GM12878 (cell line): Measurements from ENCODE around the gene USP46. TPM values are rescaled to one million over a fixed set of nuclear protein-coding genes. Genes with fewer than 3 reads are reported as not detected.

ENCODE experiments used
- ATAC-seq: fragments of 200-7000 bp; cut with Tn5 transposase; 3 replicates; pipeline ENCODE4 v1.9.1; 2020; ENCODE audit warnings: mild to moderate bottlenecking, moderate library complexity
- BruUV-seq: library from RNA; stranded (reverse); fragments of 400-500 nt; replicated peaks from 2 replicates; lab custom pipeline; 2021; lab: Mats Ljungman, UMichigan
- CTCF ChIA-PET: fragments of 300-600 bp; sonication (Branson Sonifier 250); formaldehyde crosslinking; extraction: SDS; loops from one replicate; lab custom pipeline; 2021; ENCODE audit warnings: inconsistent platforms; lab: Yijun Ruan, JAX
- POLR2A ChIA-PET: fragments of 350-600 bp; formaldehyde crosslinking; extraction: SDS; loops from one replicate; lab custom pipeline; 2021; ENCODE audit warnings: inconsistent platforms; lab: Charles Lee
- RAD21 ChIA-PET: fragments of 300-600 bp; sonication (Branson Sonifier 250); formaldehyde crosslinking; loops from one replicate; lab custom pipeline; 2023; ENCODE audit warnings: antibody characterized with exemption; ENCODE audit not compliant: unreplicated experiment; lab: Charles Lee
- SMC1A ChIA-PET: fragments of 300-600 bp; sonication (Branson Sonifier 250); formaldehyde crosslinking; loops from one replicate; lab custom pipeline; 2023; ENCODE audit not compliant: unreplicated experiment, uncharacterized antibody; lab: Charles Lee
- DNase-seq: peaks from one replicate; pipeline ENCODE4 v3.0.0-alpha.2; 2011; ENCODE audit warnings: low read depth, low spot score
- FAIRE-seq: peaks from 3 replicates; lab custom pipeline; 2011; peaks lifted over from hg19 to GRCh38; lab: Jason Lieb, UNC
- H2AFZ ChIP-seq: 2 replicates; pipeline ENCODE4 v1.6.0; 2011; ENCODE audit warnings: low read depth, low read length, control low read depth; ENCODE audit not compliant: control insufficient read depth
- H3K27ac ChIP-seq: 2 replicates; pipeline ENCODE4 v1.5.1; 2011; ENCODE audit warnings: control low read depth; ENCODE audit not compliant: control insufficient read depth, insufficient read depth
- H3K27me3 ChIP-seq, 2 experiments: replicated peaks in 1 of 2; 2 replicates each; pipeline versions ENCODE4 v1.6.0 to v1.6.1; 2011; ENCODE audit warnings: low read length in 1 of 2; ENCODE audit not compliant: control insufficient read depth in 2 of 2, insufficient read depth in 2 of 2
- H3K36me3 ChIP-seq, 2 experiments: 2 replicates each; pipeline ENCODE4 v1.5.1; 2011; ENCODE audit warnings: low read length in 1 of 2; ENCODE audit not compliant: control insufficient read depth in 2 of 2, insufficient read depth in 2 of 2
- H3K4me1 ChIP-seq: 2 replicates; pipeline ENCODE4 v1.6.1; 2011; ENCODE audit warnings: mild to moderate bottlenecking, low read length, moderate library complexity, mixed read lengths; ENCODE audit not compliant: control insufficient read depth, insufficient read depth
- H3K4me2 ChIP-seq: 2 replicates; pipeline ENCODE4 v1.6.0; 2011; ENCODE audit warnings: control low read depth; ENCODE audit not compliant: control insufficient read depth, insufficient read depth
- H3K4me3 ChIP-seq: fragments of 200-600 bp; sonication (generic); 2 replicates; pipeline ENCODE4 v1.5.1; 2016
- H3K79me2 ChIP-seq: 2 replicates; pipeline ENCODE4 v1.6.0; 2011; ENCODE audit warnings: low read length; ENCODE audit not compliant: control insufficient read depth, insufficient read depth
- H3K9ac ChIP-seq: 2 replicates; pipeline ENCODE4 v1.8.0; 2011; ENCODE audit warnings: low read length, control low read depth, mixed read lengths; ENCODE audit not compliant: control insufficient read depth, insufficient read depth
- H3K9me3 ChIP-seq: replicated peaks from 3 replicates; pipeline ENCODE4 v1.5.1; 2011; ENCODE audit warnings: mild to moderate bottlenecking, low read length; ENCODE audit not compliant: control insufficient read depth, insufficient read depth
- H4K20me1 ChIP-seq: 2 replicates; pipeline ENCODE4 v1.6.0; 2011; ENCODE audit not compliant: control insufficient read depth, insufficient read depth
- CHD2 ChIP-seq: IDR thresholded peaks from 2 replicates; pipeline ENCODE4 v1.6.1; 2011; ENCODE audit warnings: low read depth, low read length, improper control_type of control experiment, borderline replicate concordance
- CHD4 ChIP-seq: fragments of 200-600 bp; sonication (generic); IDR thresholded peaks from 2 replicates; pipeline ENCODE4 v1.6.1; 2016; ENCODE audit warnings: mild to moderate bottlenecking
- HSF1 ChIP-seq: fragments of 150-350 bp; IDR thresholded peaks from 2 replicates; pipeline ENCODE4 v1.6.1; 2014; ENCODE audit warnings: mild to moderate bottlenecking, low read depth, low read length
- PAX5 ChIP-seq: IDR thresholded peaks from 2 replicates; pipeline ENCODE4 v1.6.1; 2011; ENCODE audit warnings: low read depth, low read length, borderline replicate concordance
- RAD51 ChIP-seq: fragments of 450-650 bp; IDR thresholded peaks from 2 replicates; pipeline ENCODE4 v1.6.1; 2016; ENCODE audit warnings: moderate library complexity, mild to moderate bottlenecking, inconsistent platforms
- RB1 ChIP-seq: fragments of 450-650 bp; formaldehyde crosslinking; IDR thresholded peaks from 2 replicates; pipeline ENCODE4 v1.6.1; 2017; ENCODE audit warnings: mild to moderate bottlenecking, borderline replicate concordance
- REST ChIP-seq: IDR thresholded peaks from 2 replicates; pipeline ENCODE4 v1.6.1; 2012; ENCODE audit warnings: mild to moderate bottlenecking, low read depth, low read length
- SPI1 ChIP-seq: IDR thresholded peaks from 2 replicates; pipeline ENCODE4 v1.6.1; 2011; ENCODE audit warnings: low read depth, mild to moderate bottlenecking, low read length, moderate library complexity, borderline replicate concordance; ENCODE audit not compliant: insufficient read depth
- ZNF384 ChIP-seq: IDR thresholded peaks from 2 replicates; pipeline ENCODE4 v1.6.1; 2012; ENCODE audit warnings: low read depth, mild to moderate bottlenecking, low read length, improper control_type of control experiment, borderline replicate concordance
- WGBS: methylation state at CpG from one replicate; pipeline ENCODE4 v1.1.6; 2016; ENCODE audit warnings: low lambda C conversion rate; ENCODE audit not compliant: insufficient replicate concordance, insufficient coverage; ENCODE audit errors: missing lambda C conversion rate; 5-methylcytosine and 5-hydroxymethylcytosine counted together
- in situ Hi-C: fragments of 300-500 bp; cut with MboI; formaldehyde crosslinking; loops from 9 replicates; pipeline ENCODE4 v1.14.3; 2018; ENCODE audit warnings: mixed read lengths
- intact Hi-C: fragments of 100-400 bp; cut with micrococcal nuclease; formaldehyde crosslinking; loops from one replicate; pipeline ENCODE4 v1.14.2; 2022; ENCODE audit not compliant: unreplicated experiment
- polyA plus RNA-seq, 11 experiments: library from polyadenylated mRNA; depleted of rRNA in 4 of 11; unstranded in 6 of 11; stranded (reverse) in 5 of 11; fragments of >200 nt; fragmentation: Nextera tagmentation in 4 of 11; fragmentation: Illumina TruSeq in 1 of 11; extraction: Ambion mirVana in 4 of 11; extraction: Trizol in 1 of 11; gene quantifications; 1 replicate in 1 of 11; 2 replicates in 10 of 11; pipeline versions ENCODE4 v1.2.1 to v1.2.3, GENCODE V29; 2011 to 2016; ENCODE audit warnings: inconsistent platforms in 2 of 11, missing spikeins in 2 of 11, low read depth in 1 of 11
- total RNA-seq, 4 experiments: library from RNA; depleted of rRNA in 3 of 4; stranded (reverse); fragments of >200 nt in 3 of 4; fragmentation: Illumina TruSeq in 1 of 4; extraction: Trizol in 1 of 4; gene quantifications; 2 replicates each; pipeline versions ENCODE4 v1.2.1 to v1.2.3, GENCODE V29; 2013 to 2021

Gene USP46
- total and polyA plus RNA-seq, 10 of the 15 experiments (the other 5 are each of a cell fraction or from before 2014, with no cell fraction given) = 5.3 to 20.1 (median 12.0) TPM

- TF ChIP-seq REST = no peak
These were observed 30.1 kb downstream of the USP46 start (continued) for GRCh38 chr4:52628974-52629373.

- Histone ChIP-seq H3K4me1 (no peaks in the 10 kb centered on the region), H3K4me2 (no peak overlapping the region), H2AFZ (no peak overlapping the region), H3K79me2 (no peaks in the 10 kb centered on the region; the same call in 1 of the 2 replicates), H3K27ac (no peak overlapping the region), H3K36me3 (peaks cover 0 to 3% of the 10 kb centered on the region in 2 experiments; a peak in 3 of 4 replicates), H4K20me1 (no peaks in the 10 kb centered on the region), H3K27me3 (no peaks in the 10 kb centered on the region), H3K9me3 (no peaks in the 10 kb centered on the region), H3K4me3 (no peak overlapping the region), H3K9ac (no peak overlapping the region)
- ChIA-PET CTCF (no interaction called here), RAD21 (no interaction called here), POLR2A (no interaction called here), SMC1A (interaction anchor here (1.3 kb wide), 1 partner anchor 15 kb away, joined by 3 read pairs; no protein-coding TSS in a partner anchor)
- TF ChIP-seq RAD51 (no peak), PAX5 (no peak), SPI1 (no peak), CHD2 (no peak), RB1 (no peak), CHD4 (no peak), REST (no peak), HSF1 (no peak), ZNF384 (no peak)
- FAIRE-seq (no peak), DNase-seq (no peak), ATAC-seq (no peak)
- intact Hi-C loops (no loop called here), in situ Hi-C loops (no loop called here)
- no TSS peak for BruUV-seq
- WGBS = 100% methylated on average over 4 of the region's 4 CpGs
These were observed 30.6 kb downstream of the USP46 start for GRCh38 chr4:52628543-52628942.
